ENCODE data around the gene SDF4.

Gene SDF4

GRCh38 chr1:1237874-1238701 is 6.3 kb upstream of the SDF4 start:
- Histone ChIP-seq H3K79me2 (ENCODE audit: low read length) (peaks cover 14% of the 10 kb centered on the region), H3K27ac (ENCODE audit: low read length) (no peak overlapping the region), H3K9me3 (ENCODE audit: insufficient read depth, low read length) (no peaks in the 10 kb centered on the region)

GRCh38 chr1:1236945-1237873 is 5.4 kb upstream of the SDF4 start:
- Histone ChIP-seq H3K79me2 (ENCODE audit: low read length) (peaks cover 22% of the 10 kb centered on the region), H3K4me2 (ENCODE audit: low read length) (no peak overlapping the region), H4K20me1 (ENCODE audit: insufficient read depth, low read length) (peaks cover 8% of the 10 kb centered on the region; the same call in 1 of the 2 replicates), H3K9me3 (ENCODE audit: insufficient read depth, low read length) (no peaks in the 10 kb centered on the region), H3K4me3 (ENCODE audit: low read length) (no peak overlapping the region), H3K36me3 (replicated peaks; ENCODE audit: low read depth, low read length) (peaks cover 20% of the 10 kb centered on the region), H3K27me3 (ENCODE audit: low read depth, low read length) (0 out of 2 replicates have a peak, but pooled peaks cover 3% of the 10 kb centered on the region), H3K27ac (ENCODE audit: low read length) (no peak overlapping the region), H3K9ac (ENCODE audit: low read length) (no peak overlapping the region), H3K4me1 (ENCODE audit: low read length) (peaks cover 8% of the 10 kb centered on the region), H2AFZ (ENCODE audit: low read depth, low read length) (no peak overlapping the region)
- TF ChIP-seq EZH2phosphoT487 (IDR thresholded peaks at IDR 0.05; ENCODE audit: low read depth) (no peak), CTCF (IDR thresholded peaks at IDR 0.05; ENCODE audit: low read depth, low read length) (no peak)

More at GRCh38 chr1:1237874-1238701, 6.3 kb upstream of the SDF4 start:
- no peak overlapping the region for H2AFZ ChIP-seq (ENCODE audit: low read depth, low read length)
- H3K4me1 ChIP-seq (ENCODE audit: low read length): peaks cover 4% of the 10 kb centered on the region
- no peak overlapping the region for H3K4me2 ChIP-seq (ENCODE audit: low read length)
- peaks cover 8% of the 10 kb centered on the region; the same call in 1 of the 2 replicates for H4K20me1 ChIP-seq (ENCODE audit: insufficient read depth, low read length)
- H3K36me3 ChIP-seq (replicated peaks; ENCODE audit: low read depth, low read length): peaks cover 17% of the 10 kb centered on the region
- no peak overlapping the region for H3K9ac ChIP-seq (ENCODE audit: low read length)
- TF ChIP-seq CTCF (IDR thresholded peaks at IDR 0.05; ENCODE audit: low read depth, low read length) (no peak), EZH2phosphoT487 (IDR thresholded peaks at IDR 0.05; ENCODE audit: low read depth) (no peak)
- no peak overlapping the region for H3K4me3 ChIP-seq (ENCODE audit: low read length)
- 0 out of 2 replicates have a peak, but pooled peaks cover 3% of the 10 kb centered on the region for H3K27me3 ChIP-seq (ENCODE audit: low read depth, low read length)

- Histone ChIP-seq H3K9me3 (ENCODE audit: insufficient read depth, low read length) (no peaks in the 10 kb centered on the region), H3K27me3 (ENCODE audit: low read depth, low read length) (0 out of 2 replicates have a peak, but pooled peaks cover 3% of the 10 kb centered on the region), H3K4me1 (ENCODE audit: low read length) (peaks cover 8% of the 10 kb centered on the region), H4K20me1 (ENCODE audit: insufficient read depth, low read length) (peaks cover 8% of the 10 kb centered on the region; the same call in 1 of the 2 replicates), H2AFZ (ENCODE audit: low read depth, low read length) (no peak overlapping the region), H3K79me2 (ENCODE audit: low read length) (peaks cover 28% of the 10 kb centered on the region), H3K4me2 (ENCODE audit: low read length) (no peak overlapping the region), H3K4me3 (ENCODE audit: low read length) (no peak overlapping the region), H3K9ac (ENCODE audit: low read length) (no peak overlapping the region), H3K27ac (ENCODE audit: low read length) (no peak overlapping the region), H3K36me3 (replicated peaks; ENCODE audit: low read depth, low read length) (peaks cover 20% of the 10 kb centered on the region)
- TF ChIP-seq EZH2phosphoT487 (IDR thresholded peaks at IDR 0.05; ENCODE audit: low read depth): no peak
These were observed 4.5 kb upstream of the SDF4 start for GRCh38 chr1:1236176-1236763.

- Histone ChIP-seq H3K9ac (ENCODE audit: low read length) (no peak overlapping the region), H3K4me3 (ENCODE audit: low read length) (no peak overlapping the region), H3K36me3 (replicated peaks; ENCODE audit: low read depth, low read length) (peaks cover 20% of the 10 kb centered on the region), H2AFZ (ENCODE audit: low read depth, low read length) (no peak overlapping the region), H4K20me1 (ENCODE audit: insufficient read depth, low read length) (peaks cover 8% of the 10 kb centered on the region; the same call in 1 of the 2 replicates), H3K4me1 (ENCODE audit: low read length) (peaks cover 14% of the 10 kb centered on the region), H3K27ac (ENCODE audit: low read length) (no peak overlapping the region), H3K9me3 (ENCODE audit: insufficient read depth, low read length) (no peaks in the 10 kb centered on the region), H3K27me3 (ENCODE audit: low read depth, low read length) (0 out of 2 replicates have a peak, but pooled peaks cover 3% of the 10 kb centered on the region), H3K79me2 (ENCODE audit: low read length) (peaks cover 38% of the 10 kb centered on the region), H3K4me2 (ENCODE audit: low read length) (no peak overlapping the region)
- TF ChIP-seq EZH2phosphoT487 (IDR thresholded peaks at IDR 0.05; ENCODE audit: low read depth) (no peak), CTCF (IDR thresholded peaks at IDR 0.05; ENCODE audit: low read depth, low read length) (no peak)
These were observed 3.4 kb upstream of the SDF4 start for GRCh38 chr1:1235016-1235744.

Data from OCI-LY3 (cell line).